AG04450 (cell line): ENCODE measurements around the gene NSMF. TPM values are rescaled to one million over a fixed set of nuclear protein-coding genes. Genes with fewer than 3 reads are reported as not detected.

Experiments
- CTCF ChIA-PET: fragments of 300-600, 350-600 bp; formaldehyde crosslinking; extraction: SDS; loops from one replicate; lab custom pipeline; 2022; ENCODE audit warnings: antibody characterized with exemption, inconsistent platforms; lab: Charles Lee
- POLR2A ChIA-PET: fragments of 350-600 bp; formaldehyde crosslinking; extraction: SDS; loops from one replicate; lab custom pipeline; 2021; ENCODE audit warnings: antibody characterized with exemption, inconsistent platforms; lab: Yijun Ruan, JAX
- DNase-seq: peaks from one replicate; pipeline ENCODE4 v3.0.0-alpha.2; 2011; ENCODE audit warnings: low read depth, low spot score
- H3K27ac ChIP-seq: one replicate; pipeline ENCODE4 v1.5.1; 2012; ENCODE audit warnings: low read depth, low read length, control low read depth
- H3K27me3 ChIP-seq: one replicate; pipeline ENCODE4 v1.6.0; 2012; ENCODE audit warnings: low read length; ENCODE audit not compliant: control insufficient read depth, insufficient read depth
- H3K4me3 ChIP-seq: 2 replicates; pipeline ENCODE4 v1.5.1; 2011; ENCODE audit warnings: mild to moderate bottlenecking, low read depth, low read length, control low read depth
- H3K9me3 ChIP-seq: 2 replicates; pipeline ENCODE4 v1.5.1; 2012; ENCODE audit warnings: low read length; ENCODE audit not compliant: control insufficient read depth, insufficient read depth
- CTCF ChIP-seq: IDR thresholded peaks from 2 replicates; pipeline ENCODE4 v1.5.1; 2011; ENCODE audit warnings: low read depth, low read length, control low read depth, inconsistent platforms
- polyA plus RNA-seq: library from polyadenylated mRNA; depleted of rRNA; stranded (reverse); fragments of >200 nt; gene quantifications from 2 replicates; pipeline ENCODE4 v1.2.3, GENCODE V29; 2011

The NSMF gene
- polyA plus RNA-seq, 1 experiment, result 20.7 TPM

- no peak overlapping the region for H3K27ac ChIP-seq
- H3K27me3 ChIP-seq, result peaks cover 7% of the 10 kb centered on the region
- H3K9me3 ChIP-seq, result no peaks in the 10 kb centered on the region; the same call in 1 of the 2 replicates
- DNase-seq, result no peak
- CTCF ChIA-PET, result interaction anchor here (0.6 to 0.9 kb wide), 2 partner anchors 15 to 136 kb away, joined by 3 read pairs; partner anchors contain the start of genes EXD3, NOXA1 and NRARP
- POLR2A ChIA-PET, result interaction anchor here (0.5 kb wide), 1 partner anchor 165 kb away, joined by 11 read pairs; no protein-coding TSS in a partner anchor
- H3K4me3 ChIP-seq, result no peak overlapping the region
- TF ChIP-seq CTCF, result no peak
Observed at GRCh38 chr9:137437691-137438590, 21.2 kb downstream of the NSMF start.

GRCh38 chr9:137436761-137437600 is 22.2 kb downstream of the NSMF start:
- ChIA-PET POLR2A (interaction anchor here (0.5 kb wide), 1 partner anchor 164 kb away, joined by 11 read pairs; no protein-coding TSS in a partner anchor), CTCF (interaction anchor here (0.6 to 0.9 kb wide), 2 partner anchors 14 to 135 kb away, joined by 3 read pairs; partner anchors contain the start of genes EXD3, NOXA1 and NRARP)
- TF ChIP-seq CTCF, result no peak
- Histone ChIP-seq H3K27ac (no peak overlapping the region), H3K4me3 (no peak overlapping the region), H3K27me3 (peaks cover 5% of the 10 kb centered on the region), H3K9me3 (no peaks in the 10 kb centered on the region; the same call in 1 of the 2 replicates)
- DNase-seq, result no peak

GRCh38 chr9:137435980-137436760 is 23.0 kb downstream of the NSMF start:
- CTCF ChIA-PET, result no interaction called here
- POLR2A ChIA-PET, result no interaction called here
- Histone ChIP-seq H3K9me3 (no peaks in the 10 kb centered on the region; the same call in 1 of the 2 replicates), H3K27ac (no peak overlapping the region), H3K27me3 (peaks cover 2% of the 10 kb centered on the region), H3K4me3 (no peak overlapping the region)
- no peak for DNase-seq
- no peak for TF ChIP-seq CTCF

GRCh38 chr9:137435381-137435891 is 23.7 kb downstream of the NSMF start:
- H3K4me3 ChIP-seq, result no peak overlapping the region
- POLR2A ChIA-PET, result no interaction called here
- CTCF ChIA-PET, result interaction anchor here (1.8 kb wide), 1 partner anchor 9 kb away, joined by 8 read pairs; no protein-coding TSS in a partner anchor
- H3K27me3 ChIP-seq, result peaks cover 2% of the 10 kb centered on the region
- H3K27ac ChIP-seq, result no peak overlapping the region
- no peak for DNase-seq
- no peak for TF ChIP-seq CTCF
- no peaks in the 10 kb centered on the region; the same call in 1 of the 2 replicates for H3K9me3 ChIP-seq
